GM19468 (cell line): ENCODE results near the gene ZNF764.
"Not testable (repeated sequence)": the region's sequence is repeated elsewhere in the genome, so short reads cannot be mapped to it uniquely, and the experiment has no call there.

Experiments used
- ATAC-seq: cut with Tn5 transposase; IDR thresholded peaks from one replicate; pipeline ENCODE4 v1.9.1; 2021; ENCODE audit warnings: mild to moderate bottlenecking, moderate library complexity, moderate number of reproducible peaks; ENCODE audit not compliant: unreplicated experiment; ENCODE audit errors: extremely low read depth

Gene ZNF764

DNA sequence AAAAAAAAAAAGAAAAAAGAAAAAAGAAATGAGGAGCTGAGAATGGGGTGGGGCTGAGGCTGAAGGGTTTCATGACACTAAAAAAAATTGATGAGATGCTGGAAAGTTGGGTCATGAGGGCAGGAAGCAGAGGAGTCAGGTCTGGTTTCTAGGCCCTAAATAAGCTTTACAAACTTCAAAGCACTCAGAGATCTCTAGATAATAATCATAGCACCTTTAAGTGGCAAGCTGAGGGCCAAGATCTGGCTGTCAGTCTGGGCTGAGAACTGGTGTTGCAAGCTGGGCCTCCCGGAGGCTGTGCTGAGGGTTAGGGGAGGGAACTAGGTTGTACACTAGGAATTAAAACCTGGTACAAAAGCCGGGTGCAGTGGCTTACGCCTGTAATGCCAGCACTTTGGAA is 6.4 kb downstream of the ZNF764 start:
- no peak for ATAC-seq

DNA sequence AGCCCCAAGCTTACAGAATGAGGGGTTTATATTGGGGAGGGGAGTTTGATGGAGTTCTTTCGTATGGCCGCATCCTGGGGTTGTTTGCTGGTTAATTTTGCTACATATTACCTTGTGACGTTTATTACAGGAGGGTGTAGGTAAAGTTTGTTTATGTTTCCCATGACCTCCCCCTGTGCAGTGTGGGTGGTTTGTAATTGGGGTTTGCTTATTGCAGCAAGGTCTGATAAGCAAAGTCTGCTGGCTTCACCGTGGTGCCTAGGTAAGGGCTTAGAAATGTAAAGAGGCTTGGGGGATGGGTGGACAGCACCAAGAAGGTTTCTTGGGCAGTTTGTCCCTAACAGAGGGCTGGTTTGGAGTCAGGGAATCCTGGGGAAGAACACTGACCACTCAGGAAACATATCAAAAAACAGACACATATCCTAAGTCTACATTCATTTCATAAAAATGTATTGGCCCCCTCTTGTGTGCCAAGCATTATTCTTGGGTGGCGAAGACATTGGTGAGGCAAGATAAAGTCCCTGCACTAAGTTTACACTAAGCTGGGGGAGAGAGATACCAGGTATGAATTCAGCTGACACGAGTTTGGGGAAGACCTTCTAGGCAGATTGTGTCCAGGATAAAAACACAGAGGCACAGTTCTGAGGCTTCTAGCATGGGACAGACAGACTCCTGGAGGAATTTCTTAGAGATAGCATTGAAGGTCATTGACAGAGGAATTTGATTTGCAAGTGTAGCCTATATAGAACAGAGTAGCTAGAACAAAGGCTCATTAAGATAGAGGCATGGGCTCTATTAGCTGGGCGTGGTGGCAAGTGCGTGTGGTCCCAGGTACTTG is 9.5 kb downstream of the ZNF764 start:
- no peak for ATAC-seq

DNA sequence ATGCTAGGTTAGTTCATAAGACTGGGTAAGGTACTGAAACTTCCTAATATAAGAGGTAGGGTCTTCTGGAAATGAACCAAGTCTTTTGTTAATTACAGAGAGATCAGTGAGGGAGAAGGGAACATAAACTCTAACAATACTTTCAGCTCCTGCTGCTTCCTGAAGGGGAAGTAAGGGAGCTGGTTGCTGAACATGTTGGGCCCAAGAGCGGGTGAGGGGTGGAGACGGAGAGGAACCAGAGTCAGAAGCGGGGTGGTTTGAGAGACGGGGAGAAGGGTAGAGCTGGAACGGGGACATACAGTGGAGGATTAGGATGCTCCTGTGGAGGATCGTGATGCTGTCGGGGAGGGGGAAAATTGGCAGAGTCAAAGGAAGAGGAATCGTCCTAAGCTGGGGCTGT is 12.1 kb downstream of the ZNF764 start:
- no peak for ATAC-seq

DNA sequence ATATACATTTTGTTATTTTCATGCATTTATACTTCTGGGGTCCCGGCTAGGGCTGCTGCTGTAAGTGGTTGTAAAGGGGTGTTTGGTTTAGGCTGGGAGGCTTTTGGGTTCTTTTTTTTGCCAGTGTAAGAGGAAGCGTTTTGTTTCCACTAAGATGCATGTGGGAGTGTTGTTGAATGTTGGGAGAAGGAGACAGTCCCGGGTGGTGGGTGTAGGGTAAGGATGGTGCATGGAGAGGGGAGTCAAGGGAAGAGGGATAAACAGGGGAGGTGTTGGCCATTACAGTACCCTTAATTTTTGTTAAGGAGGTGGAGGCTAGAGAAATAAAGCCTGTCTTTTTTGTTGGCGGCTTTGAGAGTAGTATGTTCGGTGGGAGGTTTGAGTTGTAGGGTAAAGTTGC is 15.1 kb downstream of the ZNF764 start:
- ATAC-seq: no peak

DNA sequence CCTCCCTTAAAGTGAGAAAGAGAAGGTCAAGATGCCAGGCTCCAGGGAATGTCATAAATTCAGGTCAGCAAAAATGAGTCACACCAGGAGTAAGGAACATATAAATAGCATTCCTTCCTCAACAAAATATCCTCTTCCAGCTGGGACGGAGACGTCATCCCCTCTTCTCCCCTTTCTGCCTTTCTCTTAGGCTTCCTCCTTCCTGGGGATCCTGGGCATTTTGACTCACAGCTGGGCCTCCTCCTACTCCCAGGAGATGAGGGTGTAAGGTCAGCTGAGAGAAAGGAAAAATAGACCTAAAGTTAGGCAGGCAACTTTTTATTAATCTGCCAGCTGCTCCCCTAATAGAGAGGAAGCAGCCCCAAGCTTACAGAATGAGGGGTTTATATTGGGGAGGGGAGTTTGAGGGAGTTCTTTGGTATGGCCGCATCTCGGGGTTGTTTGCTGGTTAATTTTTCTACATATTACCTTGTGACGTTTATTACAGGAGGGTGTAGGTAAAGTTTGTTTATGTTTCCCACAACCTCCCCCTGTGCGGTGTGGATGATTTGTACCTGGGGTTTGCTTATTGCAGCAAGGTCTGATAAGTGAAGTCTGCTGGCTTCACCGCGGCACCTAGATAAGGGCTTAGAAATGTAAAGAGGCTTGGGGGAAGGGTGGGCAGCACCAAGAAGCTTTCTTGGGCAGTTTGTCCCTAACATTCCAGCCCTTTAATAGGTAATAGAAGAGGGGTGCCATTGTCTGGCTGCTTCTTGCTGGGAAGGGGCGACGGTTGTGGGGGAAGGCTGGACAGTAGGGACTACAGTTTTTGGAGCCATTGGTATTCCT is 16.5 kb downstream of the ZNF764 start:
- ATAC-seq: no peak

DNA sequence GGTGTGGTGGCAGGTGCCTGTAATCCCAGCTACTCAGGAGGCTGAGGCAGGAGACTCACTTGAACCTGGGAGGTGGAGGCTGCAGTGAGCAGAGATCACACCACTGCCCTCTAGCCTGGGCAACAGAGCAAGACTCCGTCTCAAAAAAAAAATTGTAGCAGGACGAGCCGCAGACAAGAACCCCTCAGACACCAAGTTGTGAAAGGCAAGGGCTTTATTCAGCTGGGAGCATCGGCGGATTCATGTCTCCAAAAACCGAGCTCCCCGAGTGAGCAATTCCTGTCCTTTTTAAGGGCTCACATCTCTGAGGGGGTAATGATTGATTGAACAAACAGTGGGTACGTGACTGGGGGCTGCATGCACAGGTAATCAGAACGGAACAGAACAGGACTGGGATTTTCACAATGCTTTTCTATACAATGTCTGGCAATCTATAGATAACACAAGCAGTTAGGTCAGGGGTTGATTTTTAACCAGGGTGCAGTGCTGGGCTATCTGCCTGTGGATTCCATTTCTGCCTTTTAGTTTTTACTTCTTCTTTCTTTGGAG is 17.2 kb downstream of the ZNF764 start:
- ATAC-seq: not testable (repeated sequence)

DNA sequence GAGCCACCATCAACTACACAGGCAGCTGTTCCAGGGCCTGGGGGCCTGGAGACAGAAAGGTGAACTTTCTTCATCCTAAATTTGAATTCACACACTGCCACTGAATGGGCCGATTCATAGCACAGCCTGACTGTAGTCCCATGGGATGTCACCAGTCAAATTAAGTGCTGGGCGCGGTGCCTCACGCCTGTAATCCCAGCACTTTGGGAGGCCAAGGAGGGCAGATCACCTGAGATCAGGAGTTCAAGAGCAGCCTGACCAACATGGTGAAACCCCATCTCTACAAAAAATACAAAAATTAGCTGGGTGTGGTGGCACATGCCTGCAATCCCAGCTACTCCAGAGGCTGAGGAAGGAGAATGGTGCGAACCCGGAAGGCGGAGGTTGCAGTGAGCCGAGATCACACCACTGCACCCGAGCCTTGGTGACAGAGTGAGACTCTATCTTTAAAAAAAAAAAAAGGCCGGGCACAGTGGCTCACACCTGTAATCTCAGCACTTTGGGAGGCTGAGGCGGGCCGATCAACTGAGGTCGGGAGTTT is 18.1 kb downstream of the ZNF764 start:
- not testable (repeated sequence) for ATAC-seq

DNA sequence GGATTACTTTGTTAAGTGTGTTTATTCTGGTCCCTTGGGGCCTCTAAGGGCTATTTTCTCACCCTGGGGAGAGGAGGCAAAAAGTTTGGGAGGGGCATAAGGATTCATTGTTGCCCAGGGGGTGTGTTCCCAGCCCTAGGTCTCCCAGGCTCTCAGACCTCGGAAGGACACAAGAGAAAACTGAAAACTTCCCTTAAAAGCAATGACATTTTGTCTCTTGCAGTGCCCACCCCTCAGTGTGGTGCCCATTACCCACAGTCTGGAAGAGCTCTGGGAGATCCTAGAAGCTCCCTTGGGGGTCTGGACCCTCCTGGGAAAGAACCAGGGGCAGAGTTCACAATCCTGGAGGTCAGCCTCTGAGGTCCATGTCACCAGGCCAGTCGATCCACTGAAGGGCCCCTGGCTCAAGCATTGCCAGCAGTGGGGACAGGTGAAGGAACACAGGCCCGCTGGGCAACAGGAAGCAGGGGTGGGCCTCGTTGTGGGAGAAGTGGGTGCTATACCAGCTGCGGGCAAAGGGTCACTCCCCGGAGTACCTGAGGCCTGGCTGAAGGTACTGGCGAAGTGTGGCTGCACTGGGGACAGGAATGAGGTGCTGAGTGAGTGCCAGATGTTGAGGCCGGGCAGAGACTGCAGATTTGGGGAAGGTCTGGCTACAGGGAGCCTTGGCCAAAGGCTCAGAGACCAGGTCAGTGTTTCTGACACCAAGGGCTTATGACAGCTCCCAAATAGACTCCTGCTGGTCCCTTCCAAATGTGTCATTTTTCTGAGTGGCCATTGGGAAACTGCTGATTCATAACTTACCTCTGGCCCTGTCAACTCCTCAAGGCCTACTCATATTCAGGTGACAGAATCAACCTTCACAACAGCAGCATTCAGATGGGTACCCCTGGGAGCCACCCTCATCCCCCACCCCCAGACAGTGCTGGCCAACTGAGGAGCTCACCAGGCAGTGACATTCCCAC is 18.9 kb downstream of the ZNF764 start:
- ATAC-seq: no peak

DNA sequence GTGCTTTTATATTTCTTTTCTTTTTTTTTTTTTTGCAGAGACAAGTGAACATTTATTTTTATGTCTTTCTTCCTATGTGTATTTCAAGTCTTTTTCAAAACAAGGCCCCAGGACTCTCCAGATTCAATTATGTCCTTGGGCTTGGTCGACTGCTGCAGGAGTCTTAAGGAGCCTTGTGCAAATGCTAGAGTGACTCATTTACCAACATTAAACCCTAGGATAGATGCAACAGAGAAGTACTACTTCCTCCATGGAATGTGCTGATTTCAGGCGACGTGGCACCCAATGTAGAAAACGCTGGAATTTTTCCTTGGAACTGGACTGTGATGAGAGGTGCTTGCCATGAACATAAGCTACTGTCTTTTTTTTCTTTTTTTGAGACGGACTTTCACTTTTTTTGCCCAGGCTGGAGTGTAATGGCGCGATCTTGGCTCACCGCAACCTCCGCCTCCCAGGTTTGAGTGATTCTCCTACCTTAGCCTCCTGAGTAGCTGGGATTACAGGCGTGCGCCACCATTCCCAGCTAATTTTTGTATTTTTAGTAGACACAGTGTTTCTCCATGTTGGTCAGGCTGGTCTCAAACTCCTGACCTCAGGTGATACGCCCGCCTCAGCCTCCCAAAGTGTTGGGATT is 21.7 kb downstream of the ZNF764 start:
- ATAC-seq: not testable (repeated sequence)

DNA sequence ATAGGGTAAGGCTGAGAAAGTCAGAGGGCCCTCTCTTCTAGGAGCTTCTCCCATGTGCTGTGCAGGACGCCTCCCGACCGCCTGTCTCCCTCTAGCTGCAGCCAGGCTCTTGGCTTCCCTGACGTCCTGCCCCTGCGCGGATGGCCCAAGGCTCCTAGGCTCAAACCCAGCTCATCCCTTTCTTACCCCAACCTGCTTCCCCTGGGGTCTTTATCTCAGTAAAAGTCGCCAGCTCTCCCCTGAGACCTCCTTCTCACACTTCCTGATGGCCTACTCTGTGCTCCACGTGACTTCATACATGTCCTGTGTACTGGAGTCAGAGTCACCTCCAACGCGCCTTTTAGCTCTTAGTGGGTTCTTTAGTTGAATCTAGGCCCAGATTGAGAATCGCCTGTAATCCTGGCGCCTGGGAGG is 22.4 kb downstream of the ZNF764 start:
- no peak for ATAC-seq

DNA sequence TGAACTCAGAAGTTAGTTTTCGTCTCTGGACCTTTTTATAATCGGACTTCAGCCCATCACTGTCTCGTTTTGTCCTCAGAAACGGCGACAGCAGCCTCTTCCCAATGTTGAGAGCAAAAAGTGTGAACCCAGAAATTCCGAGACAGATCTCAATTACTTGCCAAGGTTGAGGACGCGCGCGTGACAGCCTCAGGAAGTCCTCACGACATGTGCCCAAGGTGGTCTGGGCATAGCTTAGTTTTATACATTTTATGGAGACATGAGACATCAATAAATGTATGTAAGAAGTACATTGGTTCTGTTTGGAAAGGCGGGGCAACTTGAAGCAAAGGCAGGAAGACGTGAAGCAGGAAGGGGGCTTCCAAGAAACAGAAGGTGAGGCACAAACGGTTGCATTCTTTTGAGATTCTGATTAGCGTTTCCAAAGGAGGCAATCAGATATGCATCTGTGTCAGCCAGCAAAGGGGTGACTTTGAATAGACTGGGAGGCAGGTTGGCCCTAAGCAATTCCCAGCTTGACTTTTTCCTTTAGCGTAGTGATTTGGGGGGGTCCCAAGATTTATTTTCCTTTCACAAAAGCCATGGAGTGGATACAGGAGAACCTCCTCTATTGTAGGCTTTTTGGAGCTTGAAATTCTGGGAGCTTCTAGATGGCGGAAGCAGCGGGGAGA is 22.9 kb downstream of the ZNF764 start:
- no peak for ATAC-seq

DNA sequence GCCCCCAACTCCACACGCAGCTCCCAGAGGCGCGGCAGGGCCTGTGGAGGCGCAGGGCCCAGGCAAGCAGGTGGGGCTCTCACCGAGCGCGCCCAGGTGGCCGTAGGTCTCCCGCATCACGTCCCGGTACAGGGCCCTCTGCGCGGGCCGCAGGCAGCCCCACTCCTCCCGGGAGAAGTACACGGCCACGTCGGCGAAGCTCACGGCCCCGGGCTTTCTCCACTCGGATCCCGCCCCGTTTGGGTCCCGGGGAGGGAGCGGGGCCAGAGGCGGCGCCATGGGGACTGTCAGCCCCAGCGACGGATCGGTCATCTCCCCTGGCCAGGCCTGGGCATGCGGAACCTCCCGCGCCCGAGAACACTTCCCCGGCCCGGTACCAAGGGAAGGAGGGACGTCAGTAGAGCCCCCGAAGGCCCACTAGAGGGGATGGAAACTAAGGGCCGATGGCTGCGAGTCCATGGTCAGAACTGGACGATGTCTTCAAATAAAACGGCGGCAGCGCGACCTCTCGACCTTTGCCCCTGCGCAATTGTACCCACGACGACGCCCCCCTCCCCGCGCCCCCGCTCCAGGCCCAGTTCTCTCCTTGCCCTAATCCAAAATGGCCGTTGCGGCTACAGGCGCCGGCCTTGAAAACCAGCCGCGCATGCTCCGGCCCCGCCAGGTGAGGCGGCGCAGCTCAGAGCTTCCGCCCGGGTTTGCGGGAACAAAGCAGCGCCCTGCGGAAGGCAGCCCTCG is 23.6 kb downstream of the ZNF764 start, which contains the start of gene ZNF747:
ZNF747 (minus strand) TSS at position 491 of the 738 bp plus-strand sequence; CDS start at position 312, 179 bp downstream.
- peak; percentile 15 for ATAC-seq

DNA sequence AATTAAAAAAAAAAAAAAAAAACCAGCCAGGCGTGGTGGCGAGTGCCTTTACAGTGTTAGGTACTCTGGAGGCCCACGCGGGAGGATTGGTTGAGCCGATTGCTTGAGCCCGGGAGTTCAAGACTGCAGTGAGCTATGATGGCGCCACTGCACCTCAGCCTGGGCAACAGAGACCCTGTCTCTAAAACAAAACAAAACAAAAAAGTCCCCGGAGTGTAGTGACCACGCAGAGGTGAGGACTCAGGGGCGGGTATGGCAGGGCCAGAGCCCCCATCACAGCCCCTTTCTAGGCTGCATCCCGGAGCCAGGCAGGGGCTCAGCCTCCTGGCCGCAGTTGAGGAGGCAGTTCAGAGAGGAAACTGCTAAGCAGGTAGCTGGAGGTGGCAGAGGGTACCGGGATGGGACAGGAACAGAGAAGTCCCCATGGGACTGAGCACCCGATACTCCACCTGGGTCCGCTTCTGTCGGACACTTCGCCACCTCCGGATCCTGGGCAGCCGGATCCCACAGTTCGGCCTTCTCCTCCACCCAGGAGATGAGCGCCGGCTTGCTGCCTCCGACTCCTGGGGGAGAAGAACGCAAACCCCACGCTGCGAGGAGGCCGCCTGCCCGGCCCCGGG is 24.3 kb downstream of the ZNF764 start:
- ATAC-seq: peak; percentile 11

DNA sequence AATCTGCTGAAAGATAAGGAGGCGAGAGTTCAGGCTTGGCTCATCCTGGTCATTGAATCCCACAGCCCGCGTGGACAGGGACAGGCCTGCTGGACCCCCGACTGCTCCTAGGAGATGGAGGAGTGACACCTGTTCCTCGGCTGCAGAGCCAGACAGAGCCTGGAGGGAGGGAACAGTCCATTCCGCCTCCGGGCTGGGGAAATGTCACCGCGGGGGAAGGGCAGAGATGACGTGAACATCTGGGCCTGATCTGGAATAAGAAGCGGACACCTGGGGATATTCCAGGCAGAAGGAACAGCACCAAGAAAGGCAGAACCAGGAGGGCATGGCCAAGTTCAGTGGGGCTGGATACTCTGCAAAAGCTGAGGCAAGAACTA is 25.0 kb downstream of the ZNF764 start:
- ATAC-seq: no peak

DNA sequence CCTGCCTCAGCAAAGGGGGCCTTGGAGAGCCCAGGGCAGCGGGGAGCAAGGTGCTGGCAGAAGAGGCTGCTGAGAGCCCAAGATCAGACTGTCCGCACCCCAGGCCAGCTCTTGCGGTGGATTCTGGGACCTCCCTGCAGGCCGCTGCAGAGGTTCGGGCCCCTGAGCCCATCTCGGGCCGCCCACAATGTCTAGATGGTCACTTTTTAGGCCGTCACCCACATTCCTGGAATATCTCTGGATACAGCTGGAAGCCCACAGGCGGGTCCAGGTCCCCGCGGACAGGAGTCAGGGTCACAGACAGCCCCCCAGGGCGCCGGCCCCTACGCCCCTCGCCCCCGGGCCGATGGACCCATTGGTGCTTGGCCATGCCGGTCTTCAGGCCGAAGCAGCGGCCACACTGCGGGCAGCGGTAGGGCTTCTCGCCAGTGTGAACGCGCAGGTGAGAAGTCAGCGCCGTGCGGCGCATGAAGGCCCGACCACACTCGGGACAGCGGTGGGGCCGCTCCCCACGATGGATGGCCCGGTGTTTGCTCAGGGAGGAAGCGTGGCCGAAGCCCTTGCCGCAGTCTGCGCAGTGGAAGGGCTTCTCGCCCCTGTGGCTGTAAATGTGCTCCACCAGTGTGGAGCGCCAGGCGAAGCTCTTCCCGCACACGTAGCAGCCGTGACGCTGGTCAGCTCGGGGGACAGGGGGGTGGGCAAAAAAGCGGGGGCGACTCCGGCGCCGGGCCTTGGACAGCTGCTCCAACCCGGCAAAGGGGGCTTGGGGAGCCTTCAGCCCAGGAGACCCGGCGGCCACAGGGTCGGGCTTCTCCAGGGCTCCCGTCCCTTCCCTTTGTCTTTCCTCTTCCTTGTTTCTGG is 25.7 kb downstream of the ZNF764 start:
- ATAC-seq: no peak

DNA sequence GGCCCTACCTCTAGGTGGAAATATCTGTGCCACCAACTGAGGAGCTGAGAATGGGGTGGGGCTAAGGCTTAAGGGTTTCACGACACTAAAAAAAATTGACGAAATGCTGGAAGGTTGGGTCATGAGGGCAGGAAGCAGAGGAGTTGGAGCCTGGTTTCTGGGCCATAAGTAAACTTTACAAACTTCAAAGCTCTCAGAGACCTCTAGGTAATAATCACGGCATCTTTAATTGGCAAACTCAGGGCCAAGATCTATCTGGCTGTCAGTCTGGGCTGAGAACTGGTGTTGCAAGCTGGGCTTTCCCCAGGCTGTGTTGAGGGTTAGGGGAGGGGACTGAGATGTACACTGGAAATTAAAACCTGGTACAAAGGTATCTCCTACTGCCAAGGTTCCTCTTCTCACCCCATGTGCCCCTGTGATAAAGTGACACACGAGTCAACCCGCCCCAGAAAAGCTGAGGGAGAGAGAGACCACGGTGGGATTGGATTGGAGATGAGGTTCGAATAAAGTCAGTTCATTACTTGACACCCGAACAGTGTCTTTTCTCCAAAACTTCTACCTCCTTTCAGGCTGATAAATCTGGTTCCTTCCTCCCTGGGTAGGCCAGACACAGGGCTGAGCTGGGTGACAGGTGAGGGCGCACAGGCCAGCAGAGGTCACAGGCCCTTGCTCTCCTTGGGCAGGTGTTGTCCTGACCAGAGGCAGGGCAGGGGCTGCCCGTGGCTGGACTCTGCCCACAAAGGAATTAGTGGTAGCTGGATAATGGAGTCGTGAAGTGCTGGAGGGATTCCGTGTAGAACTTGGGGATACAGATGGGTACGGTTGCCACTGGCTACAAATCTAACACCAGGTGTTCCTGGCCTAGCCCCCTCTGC is 27.8 kb downstream of the ZNF764 start:
- no peak for ATAC-seq
